HG03060 (cell line): Measurements from ENCODE around the gene NFKBIA.
"Not testable (repeated sequence)": the region's sequence is repeated elsewhere in the genome, so short reads cannot be mapped to it uniquely, and the experiment has no call there.

Experiments used
- ATAC-seq: cut with Tn5 transposase; IDR thresholded peaks from one replicate; pipeline ENCODE4 v1.9.1; 2021; ENCODE audit warnings: low read depth, moderate number of reproducible peaks; ENCODE audit not compliant: unreplicated experiment

NFKBIA gene

GRCh38 chr14:35404449-35405303 is at the start of gene NFKBIA:
TSS of gene NFKBIA (minus strand) at chr14:35404749. CDS start at chr14:35404644, 105 bp downstream.
- ATAC-seq: peak; percentile 50

GRCh38 chr14:35446450-35446849 is 41.9 kb upstream of the NFKBIA start:
- no peak for ATAC-seq

GRCh38 chr14:35444104-35444503 is 39.6 kb upstream of the NFKBIA start:
- ATAC-seq: no peak

GRCh38 chr14:35441160-35441559 is 36.6 kb upstream of the NFKBIA start:
- ATAC-seq: no peak

- peak; percentile 71 for ATAC-seq
Measured at GRCh38 chr14:35438910-35439713, 34.6 kb upstream of the NFKBIA start.

GRCh38 chr14:35438492-35438891 is 33.9 kb upstream of the NFKBIA start:
- ATAC-seq: not testable (repeated sequence)

GRCh38 chr14:35435177-35435576 is 30.6 kb upstream of the NFKBIA start:
- ATAC-seq: no peak

- ATAC-seq: no peak
Measured at GRCh38 chr14:35433826-35434225, 29.3 kb upstream of the NFKBIA start.

GRCh38 chr14:35430459-35431199 is 26.1 kb upstream of the NFKBIA start:
- ATAC-seq: no peak

- no peak for ATAC-seq
Measured at GRCh38 chr14:35429951-35430350, 25.4 kb upstream of the NFKBIA start.

GRCh38 chr14:35425850-35426249 is 21.3 kb upstream of the NFKBIA start:
- no peak for ATAC-seq

GRCh38 chr14:35423621-35424020 is 19.1 kb upstream of the NFKBIA start:
- ATAC-seq: no peak

GRCh38 chr14:35420036-35420811 is 15.7 kb upstream of the NFKBIA start:
- ATAC-seq: no peak

GRCh38 chr14:35419429-35419841 is 14.9 kb upstream of the NFKBIA start:
- ATAC-seq: no peak

GRCh38 chr14:35418093-35418492 is 13.5 kb upstream of the NFKBIA start:
- no peak for ATAC-seq

- ATAC-seq: no peak
Measured at GRCh38 chr14:35416108-35416750, 11.7 kb upstream of the NFKBIA start.

- no peak for ATAC-seq
Measured at GRCh38 chr14:35414365-35414764, 9.8 kb upstream of the NFKBIA start.

GRCh38 chr14:35412272-35413056 is 7.9 kb upstream of the NFKBIA start:
- ATAC-seq: no peak

- ATAC-seq: no peak
Measured at GRCh38 chr14:35410858-35411257, 6.3 kb upstream of the NFKBIA start.
